Measurements from ENCODE around the gene CDK5RAP2. TPM values are rescaled to one million over a fixed set of nuclear protein-coding genes. Genes with fewer than 3 reads are reported as not detected.

CDK5RAP2 gene
- total and polyA plus RNA-seq, 9 of the 15 experiments (the other 6 are each of a cell fraction or from before 2014, with no cell fraction given): 19.9 to 68.8 (median 42.2) TPM

DNA sequence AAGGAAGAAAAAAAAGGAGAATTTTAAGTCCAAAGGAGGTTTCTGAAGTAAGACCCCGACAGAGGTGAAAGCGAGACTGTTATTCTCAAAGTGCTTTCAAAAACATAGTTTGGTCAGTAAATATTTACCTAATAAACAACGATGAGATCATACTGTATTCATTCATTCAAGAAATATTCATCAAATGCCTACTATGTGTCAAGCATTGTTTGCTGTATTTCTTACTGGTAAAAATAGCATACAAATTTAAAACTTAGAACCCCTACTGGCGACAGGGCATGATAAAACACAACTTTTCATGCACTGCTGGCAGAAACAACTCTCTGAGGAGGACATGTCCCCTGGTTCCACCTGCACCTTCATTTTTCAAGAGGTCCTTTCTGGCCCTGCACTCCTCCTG, 190.7 kb downstream of the CDK5RAP2 start (continued):
- TF ChIP-seq MTA2 (IDR thresholded peaks at IDR 0.05; ENCODE audit: low read depth): no peak

DNA sequence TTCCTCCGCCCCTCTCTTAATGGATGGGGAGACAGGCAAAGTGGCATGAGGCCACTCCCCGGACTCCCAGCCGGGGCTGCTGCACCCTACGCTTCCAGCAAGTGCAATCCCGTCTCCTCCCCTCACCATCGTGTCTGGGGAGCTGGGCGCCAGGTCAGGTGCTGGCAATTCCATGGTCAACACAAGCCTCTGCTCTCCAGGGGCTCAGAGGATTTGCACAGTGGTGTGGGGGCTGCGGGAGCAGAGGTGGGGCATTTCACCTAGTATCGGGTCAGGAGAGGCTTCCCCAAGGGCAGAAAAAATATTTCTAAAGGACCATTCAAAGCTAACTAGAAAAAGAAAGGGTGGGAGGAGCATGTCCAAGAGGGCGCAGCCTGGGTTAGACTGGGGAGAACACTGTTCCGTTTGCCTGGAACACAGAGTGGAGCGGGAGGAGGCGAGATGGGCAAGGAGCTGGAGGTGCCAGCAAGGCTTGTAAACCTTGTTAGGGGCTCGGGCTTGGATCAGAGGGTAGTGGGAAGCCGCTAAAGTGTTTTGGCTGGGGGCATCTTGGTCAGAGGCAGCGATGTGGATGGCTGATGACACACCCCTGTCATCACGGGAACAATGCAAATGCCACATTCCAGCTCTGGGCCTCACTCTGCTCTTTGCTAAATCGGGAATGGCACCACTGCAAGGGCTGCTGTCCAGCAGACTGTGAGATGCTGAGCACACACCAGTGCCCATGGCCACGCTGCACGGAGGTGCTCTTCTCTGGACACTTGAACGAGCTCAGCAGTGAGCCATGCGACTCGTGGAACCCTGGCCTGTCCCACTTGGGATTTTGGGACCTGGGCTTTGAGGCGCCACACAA, 191.7 kb downstream of the CDK5RAP2 start:
- H3K4me1 ChIP-seq (replicated peaks in 1 of 2; ENCODE audit: control insufficient read depth in 2 of 2, insufficient read depth in 2 of 2, low read length in 2 of 2): peaks cover 0 to 12% of the 10 kb centered on the region in 2 experiments; a peak in 1 of 5 replicates
- in situ Hi-C loops (cut with MboI): no loop called here
- no peaks in the 10 kb centered on the region; the same call in 1 of the 2 replicates for H4K20me1 ChIP-seq (replicated peaks; ENCODE audit: control insufficient read depth, insufficient read depth, low read length)
- H3K4me3 ChIP-seq: no peak overlapping the region
- no peak overlapping the region for H2AFZ ChIP-seq (ENCODE audit: low read depth, low read length)
- H3K9ac ChIP-seq (ENCODE audit: insufficient read depth in 1 of 2, low read depth in 2 of 2, low read length in 2 of 2): no peak overlapping the region
- no peaks in the 10 kb centered on the region for H3K27me3 ChIP-seq (ENCODE audit: control insufficient read depth in 2 of 2, insufficient read depth in 2 of 2, low read length in 2 of 2)
- H3K9me3 ChIP-seq (replicated peaks; ENCODE audit: control insufficient read depth, insufficient read depth, low read depth, low read length): no peaks in the 10 kb centered on the region
- no peak for DNase-seq (ENCODE audit: extremely low read depth in 1 of 4, low spot score in 3 of 4)
- 86% methylated on average over 23 of the region's 24 CpGs for WGBS (ENCODE audit: insufficient coverage, low coverage, missing lambda C conversion rate)
- no TSS peak for BruUV-seq (replicated peaks)
- H3K79me2 ChIP-seq (ENCODE audit: control insufficient read depth, insufficient read depth, low read length): no peaks in the 10 kb centered on the region
- intact Hi-C loops (cut with micrococcal nuclease): no loop called here
- H3K4me2 ChIP-seq (ENCODE audit: insufficient read depth, low read length): no peak overlapping the region
- no peak overlapping the region for H3K27ac ChIP-seq (ENCODE audit: extremely low read depth, low read depth, low read length)
- no peak for FAIRE-seq
- TF ChIP-seq FOXM1 (IDR thresholded peaks at IDR 0.05; ENCODE audit: low read depth) (no peak), FOXM1 (CRISPR knock-in tag; IDR thresholded peaks at IDR 0.05; ENCODE audit: low read depth) (no peak), SMARCE1 (IDR thresholded peaks at IDR 0.05) (no peak), MAFG (tag; conservative IDR thresholded peaks at IDR 0.05) (no peak), ZC3H4 (CRISPR knock-in tag; IDR thresholded peaks at IDR 0.05; ENCODE audit: borderline replicate concordance) (no peak), ZNF324 (CRISPR knock-in tag; IDR thresholded peaks at IDR 0.05) (no peak), ZNF699 (CRISPR knock-in tag; IDR thresholded peaks at IDR 0.05; ENCODE audit: insufficient replicate concordance) (no peak), SMAD2 (IDR thresholded peaks at IDR 0.05; ENCODE audit: low read depth, low read length) (no peak), CAMTA2 (CRISPR knock-in tag; conservative IDR thresholded peaks at IDR 0.05) (no peak)
- TF ChIP-seq, protein P1, sequence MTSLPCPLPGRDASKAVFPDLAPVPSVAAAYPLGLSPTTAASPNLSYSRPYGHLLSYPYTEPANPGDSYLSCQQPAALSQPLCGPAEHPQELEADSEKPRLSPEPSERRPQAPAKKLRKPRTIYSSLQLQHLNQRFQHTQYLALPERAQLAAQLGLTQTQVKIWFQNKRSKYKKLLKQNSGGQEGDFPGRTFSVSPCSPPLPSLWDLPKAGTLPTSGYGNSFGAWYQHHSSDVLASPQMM (CRISPR knock-in tag; IDR thresholded peaks at IDR 0.05): no peak
- TF ChIP-seq, protein P2, sequence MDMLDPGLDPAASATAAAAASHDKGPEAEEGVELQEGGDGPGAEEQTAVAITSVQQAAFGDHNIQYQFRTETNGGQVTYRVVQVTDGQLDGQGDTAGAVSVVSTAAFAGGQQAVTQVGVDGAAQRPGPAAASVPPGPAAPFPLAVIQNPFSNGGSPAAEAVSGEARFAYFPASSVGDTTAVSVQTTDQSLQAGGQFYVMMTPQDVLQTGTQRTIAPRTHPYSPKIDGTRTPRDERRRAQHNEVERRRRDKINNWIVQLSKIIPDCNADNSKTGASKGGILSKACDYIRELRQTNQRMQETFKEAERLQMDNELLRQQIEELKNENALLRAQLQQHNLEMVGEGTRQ (CRISPR knock-in tag; IDR thresholded peaks at IDR 0.05): no peak
- H3K9me1 ChIP-seq (ENCODE audit: control insufficient read depth, insufficient read depth, low read length): no peaks in the 10 kb centered on the region
- no peak for ATAC-seq
- peaks cover 51% of the 10 kb centered on the region for H3K36me3 ChIP-seq (ENCODE audit: control insufficient read depth, insufficient read depth, low read length)
- POLR2A ChIA-PET: no interaction called here
- CTCF ChIA-PET (ENCODE audit: low intra/inter-chr PET ratio): no interaction called here

Data from K562 (cell line).